Pons (tissue), 1 donor: ENCODE measurements around the gene C2CD2.

ENCODE experiments used
- DNase-seq: peaks from one replicate; pipeline ENCODE4 v3.0.0-alpha.2; 2016; ENCODE audit warnings: low spot score

The C2CD2 gene

DNA sequence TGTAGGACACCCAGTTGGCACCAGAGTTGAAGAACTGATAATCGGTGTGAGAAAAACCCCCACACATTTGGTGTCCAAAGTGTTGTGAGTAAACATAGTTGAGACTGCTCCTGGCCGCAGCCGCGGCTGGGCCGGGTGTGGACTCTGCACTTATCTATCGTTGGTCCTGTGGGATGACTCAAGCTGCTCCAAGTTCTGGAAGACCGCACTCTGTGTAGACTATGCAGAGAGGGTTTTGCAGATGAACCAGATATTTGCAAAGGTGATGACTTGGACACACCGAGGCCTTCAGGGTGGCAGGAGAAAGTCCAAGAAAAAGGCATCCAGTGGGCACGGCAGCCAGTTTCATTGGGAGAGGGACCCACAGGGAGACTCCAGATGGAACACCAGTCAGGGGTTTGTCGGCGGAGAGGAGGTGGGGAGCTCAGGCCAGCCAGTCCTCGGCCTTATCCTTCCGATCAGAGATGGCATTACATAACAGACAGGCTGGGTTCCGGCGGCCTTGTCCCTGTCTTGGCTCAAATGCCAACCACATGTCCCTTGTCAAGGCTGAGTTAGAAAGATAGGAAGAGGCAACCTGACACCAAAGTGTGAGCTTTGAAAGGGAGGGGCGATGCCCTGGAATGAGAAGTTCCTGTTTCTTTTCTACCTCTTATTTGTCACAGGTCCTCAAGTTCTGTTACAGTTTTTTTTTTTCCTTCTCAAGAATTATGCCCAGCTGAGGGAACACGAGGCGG lies 21.1 kb downstream of the C2CD2 start:
- DNase-seq: no peak

DNA sequence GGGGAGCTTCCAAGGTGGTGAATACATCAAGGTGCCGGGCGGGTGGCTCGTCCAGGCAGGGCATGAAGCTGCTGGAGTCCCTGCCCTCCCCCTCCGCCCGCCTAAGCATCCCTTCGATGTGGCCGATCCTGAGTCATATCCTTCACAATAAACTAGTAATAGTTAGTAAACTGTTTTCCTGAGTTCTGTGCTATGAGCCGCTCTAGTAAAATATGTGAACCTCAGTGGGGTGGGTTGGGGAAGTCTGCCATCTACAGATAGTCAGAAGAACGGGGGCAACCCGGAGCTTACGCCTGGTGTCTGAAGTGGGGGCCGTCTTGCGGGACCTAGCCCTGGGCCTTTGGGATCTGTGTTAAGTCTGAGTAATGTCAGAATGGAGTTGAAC lies 21.6 kb downstream of the C2CD2 start:
- DNase-seq: no peak

- DNase-seq: no peak
Measured at GRCh38 chr21:41931041-41931451, 22.8 kb downstream of the C2CD2 start.

DNA sequence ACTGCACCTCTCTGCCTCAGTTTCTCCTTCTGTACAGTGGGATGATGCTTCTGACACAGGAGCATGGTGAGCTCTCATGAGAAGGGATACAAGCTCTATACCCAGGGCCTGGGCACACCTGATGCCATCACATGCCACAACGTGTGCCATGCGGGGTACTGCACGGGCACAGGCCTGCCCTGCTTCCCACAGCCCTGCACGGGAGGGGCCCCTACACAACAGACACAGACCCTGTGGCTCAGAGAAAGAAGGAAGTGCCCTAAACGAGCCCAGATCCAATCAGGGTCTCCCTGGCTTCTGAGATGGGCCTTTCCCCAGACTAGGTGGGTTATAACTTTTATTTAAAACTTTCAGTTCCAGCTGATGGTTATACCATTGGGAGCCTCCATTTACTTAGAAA lies 24.6 kb downstream of the C2CD2 start:
- no peak for DNase-seq

- peak; percentile 62 for DNase-seq
Measured at GRCh38 chr21:41928621-41929220, 25.1 kb downstream of the C2CD2 start.

DNA sequence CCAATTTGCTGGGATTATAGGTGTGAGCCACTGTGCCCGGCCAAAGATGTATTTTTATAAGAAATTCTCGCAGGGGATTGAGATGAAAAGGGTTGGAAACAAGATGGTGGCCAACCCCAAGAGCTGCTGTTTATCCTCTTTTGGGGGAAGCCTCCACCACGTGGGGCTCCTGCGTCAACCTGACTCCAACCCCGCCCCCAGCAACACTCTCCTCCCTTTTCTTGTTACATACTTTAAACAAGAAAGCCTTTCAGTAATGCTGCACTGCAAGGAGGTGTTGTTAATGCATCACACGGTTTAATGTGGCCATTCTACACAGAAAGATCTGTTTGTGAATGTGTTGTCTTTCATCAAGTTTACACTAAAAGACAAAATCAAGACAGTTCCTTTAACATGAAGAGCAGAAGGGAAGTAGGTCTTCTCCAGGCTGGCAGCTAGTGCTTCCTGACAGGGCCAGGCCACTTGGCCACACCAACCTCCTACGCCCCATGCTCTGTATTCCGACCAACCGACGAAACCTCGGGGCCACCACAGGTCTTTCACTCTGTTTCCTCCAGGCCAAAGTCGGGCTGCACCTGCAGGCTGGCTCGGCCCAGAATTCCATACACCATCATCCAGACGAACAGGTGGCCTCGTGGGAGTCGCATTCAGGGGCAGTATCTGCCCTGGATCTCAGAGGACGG lies 25.9 kb downstream of the C2CD2 start:
- DNase-seq: peak; percentile 49

DNA sequence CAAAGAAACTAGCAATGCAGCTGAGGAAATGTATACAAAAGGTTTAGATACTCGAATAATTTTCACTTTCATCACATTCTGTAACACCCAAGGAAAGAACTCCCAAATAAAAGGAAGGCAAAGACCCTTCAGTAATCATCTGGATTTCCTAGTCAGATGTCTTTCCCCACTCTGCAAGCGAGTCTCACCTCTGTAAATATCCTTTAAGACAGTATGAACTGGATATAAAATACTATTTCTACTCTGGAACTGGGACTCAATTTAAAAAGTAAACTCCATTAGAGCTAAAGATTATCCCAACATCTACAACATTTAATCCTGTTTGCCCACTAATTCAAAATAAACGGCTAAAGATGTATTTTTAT lies 27.0 kb downstream of the C2CD2 start:
- DNase-seq: no peak

DNA sequence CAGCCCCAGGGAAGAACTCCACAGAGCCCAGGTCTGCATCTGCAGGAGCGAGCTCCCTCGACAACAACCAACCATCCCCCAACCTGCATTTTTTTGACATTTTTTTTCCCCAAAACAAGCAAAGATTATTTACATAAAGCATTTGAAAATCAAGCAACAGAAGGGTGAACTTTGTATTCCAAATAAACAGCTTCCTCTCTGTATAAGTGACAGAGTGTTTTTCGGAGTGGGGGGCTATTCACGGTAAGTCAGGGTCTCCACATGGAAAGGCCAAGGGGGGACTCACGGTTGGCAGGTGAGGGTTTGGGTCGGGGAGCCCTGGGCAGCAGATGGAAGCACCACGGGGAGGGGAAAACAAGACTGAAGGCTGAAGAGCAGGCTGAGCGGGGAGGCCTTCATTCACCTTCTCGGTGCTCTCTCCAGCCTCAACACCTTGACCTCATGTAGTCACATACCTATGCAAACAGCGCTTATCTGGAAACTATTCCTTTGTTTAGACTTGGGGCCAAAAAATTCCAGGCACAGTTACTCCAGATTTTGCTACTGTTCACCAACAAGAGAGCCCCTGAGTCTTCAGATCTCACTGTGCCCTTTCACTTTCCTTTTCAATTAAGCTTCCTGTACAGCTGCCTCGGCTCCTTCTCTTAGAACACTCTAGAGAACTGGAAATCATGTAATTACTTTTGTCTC lies 27.6 kb downstream of the C2CD2 start:
- DNase-seq: peak; percentile 83

- DNase-seq: peak; percentile 48
Measured at GRCh38 chr21:41925767-41926116, 28.1 kb downstream of the C2CD2 start.

DNA sequence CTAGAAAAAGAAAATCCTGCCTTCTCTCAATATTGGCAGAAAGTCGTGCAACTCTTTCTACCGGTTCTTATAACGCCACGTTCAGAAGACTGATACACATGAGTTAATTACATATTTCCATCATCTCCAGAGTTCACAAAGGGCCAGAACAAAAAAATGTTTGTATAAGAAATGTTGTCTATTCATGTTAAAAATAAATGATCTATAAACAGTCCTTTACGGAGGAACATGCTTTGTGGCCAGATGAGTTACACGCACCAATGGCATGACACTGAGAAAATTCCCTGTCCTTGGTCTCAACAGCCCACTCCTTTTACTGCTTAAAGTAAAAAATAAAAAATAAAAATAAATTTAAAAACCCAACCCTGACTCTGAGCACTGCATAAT lies 29.5 kb downstream of the C2CD2 start:
- no peak for DNase-seq

DNA sequence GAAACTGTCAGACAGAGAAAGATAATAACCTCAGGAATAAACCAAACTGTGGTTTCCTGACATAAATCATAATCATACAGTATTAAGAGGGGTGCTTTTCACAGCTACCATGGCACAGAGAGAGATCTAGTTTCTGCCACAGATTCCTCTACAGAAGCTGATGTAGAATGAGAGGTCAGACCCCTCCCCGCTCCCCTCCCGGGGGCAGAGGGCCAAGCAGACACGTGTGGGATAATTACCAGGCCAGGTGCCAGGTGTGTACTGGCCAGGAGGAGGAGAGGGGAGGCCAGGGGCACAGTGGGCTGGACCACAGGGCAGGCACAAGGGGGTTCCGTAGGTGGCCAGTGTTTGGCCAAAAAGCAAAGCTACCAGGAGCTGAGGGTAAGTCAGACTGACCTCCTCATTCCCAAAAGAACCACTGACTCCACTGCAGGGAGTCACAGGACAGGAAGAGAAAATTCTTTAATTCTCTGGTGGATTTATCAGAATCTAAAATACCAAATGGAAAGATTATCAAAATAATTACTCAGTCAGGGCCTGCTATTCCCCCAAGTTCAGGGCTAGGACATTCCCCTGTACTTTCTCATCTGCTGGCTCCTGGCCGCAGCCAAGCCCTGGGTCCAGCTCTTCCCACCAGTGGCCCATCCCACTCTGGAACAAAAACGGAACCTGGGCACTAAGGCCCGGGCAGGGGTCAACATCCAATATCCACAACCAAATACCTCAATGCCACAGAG lies 30.0 kb downstream of the C2CD2 start:
- DNase-seq: no peak

GRCh38 chr21:41923186-41923585 lies 30.6 kb downstream of the C2CD2 start:
- DNase-seq: no peak

DNA sequence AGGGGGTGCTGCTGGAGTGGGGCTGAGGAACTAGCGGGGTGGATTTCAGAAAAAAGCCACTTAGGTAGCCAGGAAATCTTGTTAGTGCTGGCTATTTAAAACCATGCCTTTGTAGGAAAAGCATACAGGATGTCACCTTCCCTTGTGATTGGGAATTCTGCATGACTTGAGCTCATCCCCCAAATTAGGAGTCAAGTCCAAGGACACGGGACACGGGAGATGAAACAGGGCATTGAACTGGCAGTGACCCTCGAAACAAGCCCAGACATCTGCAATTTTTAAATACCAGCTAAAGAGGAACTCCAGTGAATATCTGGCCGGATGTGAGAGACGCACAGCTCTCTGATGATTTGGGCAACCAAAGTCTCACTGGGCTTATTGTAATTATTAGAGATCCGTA lies 32.8 kb downstream of the C2CD2 start:
- peak; percentile 48 for DNase-seq

GRCh38 chr21:41920476-41920875 lies 33.3 kb downstream of the C2CD2 start:
- DNase-seq: no peak

- DNase-seq: no peak
Measured at GRCh38 chr21:41919666-41920398, 34.0 kb downstream of the C2CD2 start.

GRCh38 chr21:41918561-41919358 lies 35.1 kb downstream of the C2CD2 start:
- no peak for DNase-seq

GRCh38 chr21:41917531-41917930 lies 36.3 kb downstream of the C2CD2 start:
- DNase-seq: no peak

- DNase-seq: no peak
Measured at GRCh38 chr21:41916888-41917433, 36.9 kb downstream of the C2CD2 start.

DNA sequence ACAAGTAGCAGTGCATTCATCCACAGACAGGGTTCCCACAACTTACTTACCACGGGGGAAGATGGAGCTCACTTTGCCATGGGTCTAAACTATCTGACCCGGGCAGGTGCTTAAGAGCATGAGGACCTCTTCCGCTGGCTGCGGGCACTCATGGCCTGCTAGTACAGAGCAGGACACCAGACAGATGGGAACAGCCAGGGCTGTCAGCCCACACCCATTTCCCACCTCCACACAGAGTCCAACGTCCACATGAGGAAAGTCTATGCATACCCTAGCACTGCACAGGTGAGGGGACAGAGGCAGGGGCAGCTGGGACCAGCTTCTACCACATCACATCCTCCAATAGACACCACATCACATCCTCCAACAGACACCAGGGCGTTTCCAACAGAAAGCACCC lies 38.9 kb downstream of the C2CD2 start:
- DNase-seq: no peak

GRCh38 chr21:41914358-41914757 lies 39.5 kb downstream of the C2CD2 start:
- no peak for DNase-seq
